H9 (cell line): ENCODE measurements around the gene GDF15. TPM values are rescaled to one million over a fixed set of nuclear protein-coding genes. Genes with fewer than 3 reads are reported as not detected.
"Not testable (repeated sequence)": the region's sequence is repeated elsewhere in the genome, so short reads cannot be mapped to it uniquely, and the experiment has no call there.

Source experiments
- DNase-seq: peaks from one replicate; pipeline ENCODE4 v3.0.0-alpha.2; 2017
- H2AFZ ChIP-seq: one replicate; pipeline ENCODE4 v1.6.1; 2013; ENCODE audit warnings: mild to moderate bottlenecking, low read length, control low read depth, moderate library complexity
- H2AK5ac ChIP-seq: 2 replicates; pipeline ENCODE4 v1.6.1; 2013; ENCODE audit warnings: low read length, control low read depth, mixed read lengths; ENCODE audit not compliant: insufficient read length
- H2BK120ac ChIP-seq: one replicate; pipeline ENCODE4 v1.6.1; 2013; ENCODE audit warnings: low read depth, mild to moderate bottlenecking, low read length, control low read depth, inconsistent platforms; ENCODE audit not compliant: poor library complexity, severe bottlenecking
- H2BK12ac ChIP-seq: 2 replicates; pipeline ENCODE4 v1.6.1; 2013; ENCODE audit warnings: low read length, control low read depth, mixed read lengths, low read depth; ENCODE audit not compliant: insufficient read length
- H2BK15ac ChIP-seq: 2 replicates; pipeline ENCODE4 v1.6.1; 2013; ENCODE audit warnings: low read depth, low read length, control low read depth
- H2BK20ac ChIP-seq: one replicate; pipeline ENCODE4 v1.6.1; 2013; ENCODE audit warnings: low read depth, mild to moderate bottlenecking, low read length, control low read depth, inconsistent platforms; ENCODE audit not compliant: poor library complexity, severe bottlenecking
- H2BK5ac ChIP-seq: 2 replicates; pipeline ENCODE4 v1.6.1; 2013; ENCODE audit warnings: low read length, control low read depth, mixed read lengths; ENCODE audit not compliant: insufficient read length
- H3K14ac ChIP-seq: 2 replicates; pipeline ENCODE4 v1.6.1; 2013; ENCODE audit warnings: low read length, control low read depth; ENCODE audit not compliant: insufficient read depth
- H3K18ac ChIP-seq: 2 replicates; pipeline ENCODE4 v1.6.1; 2013; ENCODE audit warnings: low read depth, mild to moderate bottlenecking, mixed read lengths, low read length, control low read depth; ENCODE audit not compliant: insufficient read length
- H3K23ac ChIP-seq: 2 replicates; pipeline ENCODE4 v1.6.1; 2013; ENCODE audit warnings: low read length, control low read depth, mixed read lengths, low read depth; ENCODE audit not compliant: insufficient read length
- H3K23me2 ChIP-seq: 2 replicates; pipeline ENCODE4 v1.6.1; 2013; ENCODE audit warnings: low read depth, mild to moderate bottlenecking, mixed read lengths, low read length, control low read depth; ENCODE audit not compliant: insufficient read length, poor library complexity, severe bottlenecking
- H3K27ac ChIP-seq: 2 replicates; pipeline ENCODE4 v1.5.1; 2013; ENCODE audit warnings: low read length, control low read depth, mixed read lengths, low read depth; ENCODE audit not compliant: insufficient read length
- H3K27me3 ChIP-seq: 2 replicates; pipeline ENCODE4 v1.6.1; 2013; ENCODE audit warnings: low read length, control low read depth, inconsistent platforms; ENCODE audit not compliant: insufficient read depth
- H3K4ac ChIP-seq: 2 replicates; pipeline ENCODE4 v1.6.1; 2013; ENCODE audit warnings: low read depth, mild to moderate bottlenecking, control low read depth, inconsistent platforms, low read length, moderate library complexity
- H3K4me1 ChIP-seq: 2 replicates; pipeline ENCODE4 v1.6.1; 2013; ENCODE audit warnings: low read length, control low read depth, inconsistent platforms; ENCODE audit not compliant: insufficient read depth
- H3K4me2 ChIP-seq: 2 replicates; pipeline ENCODE4 v1.6.1; 2013; ENCODE audit warnings: low read length, control low read depth, mixed read lengths; ENCODE audit not compliant: insufficient read length, insufficient read depth
- H3K56ac ChIP-seq: 2 replicates; pipeline ENCODE4 v1.6.1; 2013; ENCODE audit warnings: low read depth, mild to moderate bottlenecking, mixed read lengths, low read length, control low read depth; ENCODE audit not compliant: insufficient read length
- H3K79me1 ChIP-seq: 2 replicates; pipeline ENCODE4 v1.6.1; 2013; ENCODE audit warnings: low read depth, mild to moderate bottlenecking, moderate library complexity, low read length, control low read depth, inconsistent platforms; ENCODE audit not compliant: insufficient read depth, poor library complexity, severe bottlenecking
- H3K79me2 ChIP-seq: 2 replicates; pipeline ENCODE4 v1.6.1; 2013; ENCODE audit warnings: low read length, control low read depth, inconsistent platforms; ENCODE audit not compliant: insufficient read depth
- H3K9ac ChIP-seq: 2 replicates; pipeline ENCODE4 v1.6.1; 2013; ENCODE audit warnings: low read length, control low read depth, mixed read lengths; ENCODE audit not compliant: insufficient read length; ENCODE audit errors: extremely low read depth
- H3K9me3 ChIP-seq: one replicate; pipeline ENCODE4 v1.6.1; 2013; ENCODE audit warnings: low read depth, low read length, inconsistent platforms; ENCODE audit not compliant: control insufficient read depth
- H3T11ph ChIP-seq: one replicate; pipeline ENCODE4 v1.6.1; 2013; ENCODE audit warnings: mild to moderate bottlenecking, low read length, control low read depth, inconsistent platforms
- H4K20me1 ChIP-seq: one replicate; pipeline ENCODE4 v1.6.1; 2013; ENCODE audit not compliant: control insufficient read depth, insufficient read length, insufficient read depth
- H4K5ac ChIP-seq: 2 replicates; pipeline ENCODE4 v1.6.1; 2013; ENCODE audit warnings: low read depth, mild to moderate bottlenecking, mixed read lengths, low read length, control low read depth; ENCODE audit not compliant: insufficient read length
- H4K8ac ChIP-seq: replicated peaks from 2 replicates; pipeline ENCODE4 v1.6.1; 2013; ENCODE audit warnings: low read length, control low read depth, mixed read lengths, low read depth; ENCODE audit not compliant: insufficient read length
- H4K91ac ChIP-seq: 2 replicates; pipeline ENCODE4 v1.6.1; 2013; ENCODE audit warnings: low read depth, mild to moderate bottlenecking, moderate library complexity, mixed read lengths, low read length, control low read depth; ENCODE audit not compliant: insufficient read length
- H3K27ac Mint-ChIP-seq, 3 experiments: 2 replicates in 2 of 3; 3 replicates in 1 of 3; pipeline ENCODE4 v1.8.0; 2020 to 2021; ENCODE audit warnings: mixed read lengths in 3 of 3, mild to moderate bottlenecking in 1 of 3, moderate library complexity in 1 of 3
- H3K27me3 Mint-ChIP-seq: 2 replicates; pipeline ENCODE4 v1.8.0; 2021; ENCODE audit warnings: low read depth, mild to moderate bottlenecking, moderate library complexity, mixed read lengths
- H3K36me3 Mint-ChIP-seq, 3 experiments: 2 replicates in 2 of 3; 3 replicates in 1 of 3; pipeline ENCODE4 v1.8.0; 2020 to 2021; ENCODE audit warnings: low read depth in 3 of 3, mixed read lengths in 3 of 3; ENCODE audit not compliant: insufficient read depth in 1 of 3
- H3K4me1 Mint-ChIP-seq, 2 experiments: 2 replicates each; pipeline ENCODE4 v1.8.0; 2020; ENCODE audit warnings: mixed read lengths in 2 of 2
- H3K4me3 Mint-ChIP-seq, 2 experiments: 2 replicates in 1 of 2; 3 replicates in 1 of 2; pipeline ENCODE4 v1.8.0; 2020 to 2021; ENCODE audit warnings: mild to moderate bottlenecking in 2 of 2, mixed read lengths in 2 of 2, moderate library complexity in 1 of 2
- H3K9me3 Mint-ChIP-seq, 2 experiments: 2 replicates in 1 of 2; 3 replicates in 1 of 2; pipeline ENCODE4 v1.8.0; 2020; ENCODE audit warnings: mild to moderate bottlenecking in 2 of 2, mixed read lengths in 2 of 2, moderate library complexity in 1 of 2
- WGBS: extraction: QIAGEN DNeasy Blood & Tissue Kit; methylation state at CpG from one replicate; pipeline ENCODE4 v1.1.7; 2013; ENCODE audit warnings: missing lambda C conversion rate, low lambda C conversion rate, mixed read lengths; ENCODE audit not compliant: insufficient read length; ENCODE audit errors: extremely low coverage; 5-methylcytosine and 5-hydroxymethylcytosine counted together
- total RNA-seq: library from RNA; stranded (reverse); gene quantifications from 2 replicates; pipeline ENCODE4 v1.2.1, GENCODE V29; 2021
- TF ChIP-seq, protein P1 (sequence below): fragments of 200-600 bp; sonication (generic); conservative IDR thresholded peaks from 3 replicates; pipeline ENCODE4 v1.8.0; 2021; ENCODE audit warnings: antibody characterized with exemption, mild to moderate bottlenecking

GDF15 gene
- total RNA-seq, 1 experiment from 2014 or later = 5.7 TPM

DNA sequence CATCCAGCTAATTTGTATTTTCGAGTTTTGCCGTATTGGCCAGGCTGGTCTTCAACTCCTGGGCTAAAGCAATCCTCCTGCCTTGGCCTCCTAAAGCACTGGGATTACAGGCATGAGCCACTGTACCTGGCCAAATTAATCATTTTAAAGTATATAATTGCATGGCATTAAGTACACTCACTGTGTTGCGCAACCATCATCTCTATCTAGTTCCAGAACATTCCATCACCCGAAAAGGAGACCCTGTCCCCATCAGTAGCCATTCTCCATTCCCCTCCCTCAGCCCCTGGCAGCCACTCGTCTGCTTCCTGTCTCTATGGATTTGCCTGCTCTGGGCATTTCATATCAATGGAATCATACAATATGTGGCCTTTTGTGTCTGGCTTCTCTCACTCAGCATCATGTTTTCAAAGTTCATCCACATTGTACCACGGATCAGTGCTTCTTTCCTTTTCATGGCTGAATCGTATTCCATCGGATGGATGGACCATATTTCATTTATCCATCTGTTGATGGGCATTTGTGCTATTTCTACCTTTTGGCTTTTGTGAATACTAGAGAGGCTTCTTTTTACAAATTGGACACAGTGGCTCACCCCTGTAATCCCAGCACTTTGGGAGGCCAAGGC, 32.5 kb upstream of the GDF15 start:
- Histone ChIP-seq H3K79me2 (no peaks in the 10 kb centered on the region), H2AFZ (no peak overlapping the region), H3K4ac (no peak overlapping the region), H3K27me3 (no peaks in the 10 kb centered on the region), H2AK5ac (no peak overlapping the region), H3K9me3 (no peaks in the 10 kb centered on the region), H3K4me1 (no peaks in the 10 kb centered on the region), H4K91ac (no peak overlapping the region), H2BK5ac (no peak overlapping the region), H3K23ac (no peak overlapping the region), H3K14ac (no peak overlapping the region), H3K23me2 (no peaks in the 10 kb centered on the region), H3K56ac (no peak overlapping the region), H3K4me2 (no peak overlapping the region), H3K79me1 (no peaks in the 10 kb centered on the region), H4K5ac (no peak overlapping the region), H3K9ac (no peak overlapping the region), H2BK15ac (no peak overlapping the region), H3K18ac (no peak overlapping the region), H4K20me1 (no peaks in the 10 kb centered on the region), H2BK120ac (no peak overlapping the region), H2BK12ac (no peak overlapping the region), H3T11ph (no peak overlapping the region), H4K8ac (no peak overlapping the region), H2BK20ac (no peak overlapping the region), H3K27ac (no peak overlapping the region)
- TF ChIP-seq, protein P1, sequence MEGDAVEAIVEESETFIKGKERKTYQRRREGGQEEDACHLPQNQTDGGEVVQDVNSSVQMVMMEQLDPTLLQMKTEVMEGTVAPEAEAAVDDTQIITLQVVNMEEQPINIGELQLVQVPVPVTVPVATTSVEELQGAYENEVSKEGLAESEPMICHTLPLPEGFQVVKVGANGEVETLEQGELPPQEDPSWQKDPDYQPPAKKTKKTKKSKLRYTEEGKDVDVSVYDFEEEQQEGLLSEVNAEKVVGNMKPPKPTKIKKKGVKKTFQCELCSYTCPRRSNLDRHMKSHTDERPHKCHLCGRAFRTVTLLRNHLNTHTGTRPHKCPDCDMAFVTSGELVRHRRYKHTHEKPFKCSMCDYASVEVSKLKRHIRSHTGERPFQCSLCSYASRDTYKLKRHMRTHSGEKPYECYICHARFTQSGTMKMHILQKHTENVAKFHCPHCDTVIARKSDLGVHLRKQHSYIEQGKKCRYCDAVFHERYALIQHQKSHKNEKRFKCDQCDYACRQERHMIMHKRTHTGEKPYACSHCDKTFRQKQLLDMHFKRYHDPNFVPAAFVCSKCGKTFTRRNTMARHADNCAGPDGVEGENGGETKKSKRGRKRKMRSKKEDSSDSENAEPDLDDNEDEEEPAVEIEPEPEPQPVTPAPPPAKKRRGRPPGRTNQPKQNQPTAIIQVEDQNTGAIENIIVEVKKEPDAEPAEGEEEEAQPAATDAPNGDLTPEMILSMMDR = no peak
- peak overlapping the region in 1 of 3 experiments; percentile 14; a peak in 1 of 7 replicates for H3K27ac Mint-ChIP-seq
- H3K4me1 Mint-ChIP-seq = no peaks in the 10 kb centered on the region
- no CpG with 5 or more reads among the region's 8 CpGs for WGBS
- H3K27me3 Mint-ChIP-seq = no peaks in the 10 kb centered on the region
- H3K9me3 Mint-ChIP-seq = no peaks in the 10 kb centered on the region
- no peak overlapping the region for H3K4me3 Mint-ChIP-seq
- DNase-seq = no peak
- H3K36me3 Mint-ChIP-seq = peaks cover 14 to 67% (median 15%) of the 10 kb centered on the region in 3 experiments

DNA sequence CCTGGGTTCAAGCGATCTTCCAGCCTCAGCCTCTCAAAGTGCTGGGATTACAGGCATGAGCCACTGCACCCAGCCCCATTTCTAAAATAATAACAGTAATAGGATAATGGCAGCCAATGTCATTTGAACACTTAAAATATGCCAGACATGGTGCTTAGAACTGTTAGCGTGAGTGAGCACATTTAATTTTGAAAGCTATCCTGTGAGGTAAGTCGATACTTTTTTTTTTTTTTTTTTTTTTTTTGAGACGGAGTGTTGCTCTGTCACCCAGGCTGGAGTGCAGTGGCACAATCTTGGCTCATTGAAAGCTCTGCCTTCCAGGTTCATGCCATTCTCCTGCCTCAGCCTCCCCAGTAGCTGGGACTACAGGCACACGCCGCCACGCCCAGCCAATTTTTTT, 31.2 kb upstream of the GDF15 start:
- H3K27me3 Mint-ChIP-seq = not testable (repeated sequence)

More for the DNA sequence above, 31.2 kb upstream of the GDF15 start:
- WGBS = no CpG with 5 or more reads among the region's 7 CpGs
- peaks cover 19 to 73% (median 19%) of the 10 kb centered on the region in 3 experiments for H3K36me3 Mint-ChIP-seq
- not testable (repeated sequence) for H3K56ac ChIP-seq, H2AFZ ChIP-seq, H3K27ac Mint-ChIP-seq, H4K91ac ChIP-seq, H3T11ph ChIP-seq, H3K79me1 ChIP-seq, H3K18ac ChIP-seq, H3K4me1 Mint-ChIP-seq, H3K4me2 ChIP-seq, H2AK5ac ChIP-seq, DNase-seq, H4K5ac ChIP-seq, H3K79me2 ChIP-seq, H2BK12ac ChIP-seq, H3K27ac ChIP-seq, H2BK15ac ChIP-seq, H2BK120ac ChIP-seq, H3K4ac ChIP-seq, H2BK20ac ChIP-seq, H2BK5ac ChIP-seq, H3K4me3 Mint-ChIP-seq, H3K23me2 ChIP-seq, H3K9ac ChIP-seq, H4K8ac ChIP-seq, H3K23ac ChIP-seq, H3K9me3 ChIP-seq, H3K4me1 ChIP-seq, H3K9me3 Mint-ChIP-seq, H3K14ac ChIP-seq, H4K20me1 ChIP-seq, H3K27me3 ChIP-seq
